WI38 (cell line): ENCODE data around the gene TEAD4.

Experiments used
- H3K4me3 ChIP-seq: 2 replicates; pipeline ENCODE4 v1.5.1; 2011; ENCODE audit warnings: low read depth, mild to moderate bottlenecking, control low read depth, low read length
- TF ChIP-seq, protein P1 (sequence below): IDR thresholded peaks from 2 replicates; pipeline ENCODE4 v1.5.1; 2012; ENCODE audit warnings: low read depth, mild to moderate bottlenecking, control low read depth, low read length

Gene TEAD4

DNA sequence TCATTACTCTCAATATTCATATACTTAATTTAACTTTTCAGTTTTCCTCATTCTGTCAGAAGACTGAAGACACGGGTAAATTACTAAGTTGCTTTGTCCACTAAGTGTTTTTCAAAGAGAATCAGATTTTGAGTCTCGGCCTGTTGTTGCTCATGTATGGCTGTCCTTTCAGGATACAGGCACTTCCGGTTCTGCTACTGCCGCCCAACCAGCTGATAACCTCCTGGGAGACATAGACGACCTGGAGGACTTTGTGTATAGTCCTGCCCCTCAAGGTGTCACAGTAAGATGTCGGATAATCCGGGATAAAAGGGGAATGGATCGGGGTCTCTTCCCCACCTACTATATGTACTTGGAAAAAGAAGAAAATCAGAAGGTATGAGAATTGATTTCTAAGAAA, 28.3 kb upstream of the TEAD4 start:
- H3K4me3 ChIP-seq = no peak overlapping the region
- TF ChIP-seq, protein P1, sequence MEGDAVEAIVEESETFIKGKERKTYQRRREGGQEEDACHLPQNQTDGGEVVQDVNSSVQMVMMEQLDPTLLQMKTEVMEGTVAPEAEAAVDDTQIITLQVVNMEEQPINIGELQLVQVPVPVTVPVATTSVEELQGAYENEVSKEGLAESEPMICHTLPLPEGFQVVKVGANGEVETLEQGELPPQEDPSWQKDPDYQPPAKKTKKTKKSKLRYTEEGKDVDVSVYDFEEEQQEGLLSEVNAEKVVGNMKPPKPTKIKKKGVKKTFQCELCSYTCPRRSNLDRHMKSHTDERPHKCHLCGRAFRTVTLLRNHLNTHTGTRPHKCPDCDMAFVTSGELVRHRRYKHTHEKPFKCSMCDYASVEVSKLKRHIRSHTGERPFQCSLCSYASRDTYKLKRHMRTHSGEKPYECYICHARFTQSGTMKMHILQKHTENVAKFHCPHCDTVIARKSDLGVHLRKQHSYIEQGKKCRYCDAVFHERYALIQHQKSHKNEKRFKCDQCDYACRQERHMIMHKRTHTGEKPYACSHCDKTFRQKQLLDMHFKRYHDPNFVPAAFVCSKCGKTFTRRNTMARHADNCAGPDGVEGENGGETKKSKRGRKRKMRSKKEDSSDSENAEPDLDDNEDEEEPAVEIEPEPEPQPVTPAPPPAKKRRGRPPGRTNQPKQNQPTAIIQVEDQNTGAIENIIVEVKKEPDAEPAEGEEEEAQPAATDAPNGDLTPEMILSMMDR = no peak

DNA sequence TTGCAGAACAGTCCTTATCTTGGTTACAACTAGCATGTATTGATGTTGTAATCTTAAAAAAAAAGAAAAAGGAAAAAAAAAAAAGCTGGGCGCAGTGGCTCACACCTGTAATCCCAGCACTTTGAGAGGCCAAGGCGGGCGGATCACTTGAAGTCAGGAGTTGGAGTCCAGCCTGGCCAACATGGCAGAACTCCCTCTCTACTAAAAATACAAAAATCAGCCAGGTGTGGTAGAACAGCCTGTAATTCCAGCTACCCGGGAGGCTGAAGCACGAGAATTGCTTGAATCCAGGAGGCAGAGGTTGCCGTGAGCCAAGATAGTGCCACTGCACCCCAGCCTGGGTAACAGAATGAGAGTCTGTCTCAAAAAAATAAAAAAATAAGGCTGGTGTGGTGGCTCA, 25.6 kb upstream of the TEAD4 start:
- no peak overlapping the region for H3K4me3 ChIP-seq

DNA sequence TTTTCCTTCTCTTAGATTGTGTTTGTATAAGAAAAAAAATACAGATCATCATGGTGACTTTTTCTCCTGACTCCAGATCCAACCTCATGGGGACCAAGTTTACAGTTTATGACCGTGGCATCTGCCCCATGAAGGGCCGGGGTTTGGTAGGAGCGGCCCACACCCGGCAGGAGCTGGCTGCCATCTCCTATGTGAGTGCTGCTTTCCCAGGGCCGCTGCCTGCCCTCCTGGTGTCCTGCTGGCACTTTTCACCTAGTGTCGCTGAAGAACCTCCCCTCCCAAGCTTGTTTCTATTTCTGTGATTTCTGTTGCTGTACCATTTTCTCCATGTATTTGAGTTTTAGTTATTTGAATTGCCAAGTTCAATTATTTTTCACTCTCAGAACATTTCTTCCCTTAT, 24.8 kb upstream of the TEAD4 start:
- H3K4me3 ChIP-seq = no peak overlapping the region

More for the DNA sequence above, 25.6 kb upstream of the TEAD4 start:
- TF ChIP-seq, protein P1 = no peak

DNA sequence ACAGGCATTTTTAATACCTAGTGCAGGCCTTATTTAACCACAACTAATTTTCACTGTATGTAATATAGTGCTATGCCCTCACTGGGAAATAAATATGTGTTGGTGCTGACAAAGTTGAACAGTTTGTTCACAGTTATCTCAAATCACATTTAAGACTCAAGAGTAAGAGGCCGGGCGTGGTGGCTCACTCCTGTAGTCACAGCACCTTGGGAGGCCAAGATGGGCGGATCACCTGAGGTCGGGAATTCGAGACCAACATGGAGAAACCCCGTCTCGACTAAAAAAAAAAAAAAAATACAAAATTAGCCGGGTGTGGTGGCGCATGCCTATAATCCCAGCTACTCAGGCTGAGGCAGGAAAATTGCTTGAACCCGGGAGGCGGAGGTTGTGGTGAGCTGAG, 22.9 kb upstream of the TEAD4 start:
- no peak overlapping the region for H3K4me3 ChIP-seq
- TF ChIP-seq, protein P1 = no peak

More for the DNA sequence above, 24.8 kb upstream of the TEAD4 start:
- TF ChIP-seq, protein P1 = no peak

DNA sequence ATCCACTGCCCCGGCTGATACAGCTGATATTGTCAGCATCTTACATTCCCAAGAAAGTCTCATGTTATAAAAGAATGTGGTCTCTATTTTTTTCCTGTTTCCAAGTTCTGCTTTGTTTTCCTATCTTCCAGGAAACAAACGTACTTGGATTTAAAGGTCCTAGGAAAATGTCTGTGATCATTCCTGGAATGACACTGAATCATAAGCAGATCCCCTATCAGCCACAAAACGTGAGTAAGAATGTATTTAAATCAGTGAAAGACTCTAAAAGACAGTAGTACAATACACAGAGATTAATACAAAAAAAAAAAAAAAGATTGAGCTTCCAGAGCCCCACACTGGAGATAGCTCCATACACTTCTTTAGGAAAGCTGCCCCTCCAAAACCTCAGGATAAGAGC, 21.7 kb upstream of the TEAD4 start:
- H3K4me3 ChIP-seq = no peak overlapping the region
- TF ChIP-seq, protein P1 = no peak

DNA sequence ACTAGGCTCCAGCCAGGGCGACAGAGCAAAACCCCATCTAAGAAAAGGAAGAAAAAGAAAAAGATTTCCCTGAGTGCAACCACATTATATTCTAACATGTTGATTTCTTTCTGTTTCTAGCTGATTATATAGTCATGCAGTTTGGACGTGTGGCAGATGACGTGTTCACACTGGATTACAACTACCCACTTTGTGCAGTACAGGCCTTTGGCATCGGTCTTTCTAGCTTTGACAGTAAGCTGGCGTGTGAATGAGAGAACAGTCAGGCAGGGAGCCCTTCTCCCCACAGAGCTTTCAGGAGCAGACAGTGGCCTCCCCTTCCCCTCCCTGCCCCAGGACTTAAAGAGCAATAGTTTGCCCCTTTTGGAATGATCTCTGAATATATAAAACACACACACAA, 20.0 kb upstream of the TEAD4 start:
- no peak overlapping the region for H3K4me3 ChIP-seq
- TF ChIP-seq, protein P1 = no peak

DNA sequence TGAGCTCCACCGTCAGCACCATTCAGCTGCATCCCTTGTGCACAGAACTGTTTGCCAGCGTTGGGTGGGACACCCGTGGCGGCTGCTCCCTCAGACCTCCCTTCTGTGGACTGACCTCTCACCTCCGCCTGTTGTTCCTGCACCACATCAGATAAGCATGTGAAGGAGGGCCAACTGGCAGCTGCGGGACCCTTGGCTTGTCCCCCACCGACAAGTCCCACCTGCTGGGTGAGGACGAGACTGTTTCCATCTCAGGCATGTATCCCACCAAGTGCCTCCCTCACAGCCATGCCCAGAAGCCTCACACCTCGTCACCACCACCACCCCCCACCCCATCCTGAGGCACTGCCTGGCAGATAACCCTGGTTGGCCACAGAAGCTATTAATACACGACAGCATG, 18.6 kb upstream of the TEAD4 start:
- TF ChIP-seq, protein P1 = no peak
- no peak overlapping the region for H3K4me3 ChIP-seq
